Activated CD4-positive, alpha-beta T cell treated with anti-CD3 and anti-CD28 coated beads, Interleukin-2, amount 50 U/mL, for 4 hours (primary cell): ENCODE data around the gene PARP6.
A peak's percentile ranks its signal among the peaks of the same experiment; 100 is the strongest.

Experiments used
- DNase-seq, 2 experiments: peaks; one replicate each; pipeline ENCODE4 v3.0.0-alpha.2; 2020

PARP6 gene

GRCh38 chr15:72230197-72231065 lies 41.9 kb downstream of the PARP6 start:
- DNase-seq = peak; percentile 69 to 81

- DNase-seq = no peak
These were observed 42.5 kb downstream of the PARP6 start for GRCh38 chr15:72229947-72230196.

GRCh38 chr15:72229076-72229946 lies 43.0 kb downstream of the PARP6 start:
- DNase-seq = peak; percentile 33 to 48

- DNase-seq = peak; percentile 10 to 17
These were observed 44.6 kb downstream of the PARP6 start for GRCh38 chr15:72227720-72228119.

- DNase-seq = peak; percentile 15 to 36
These were observed 45.2 kb downstream of the PARP6 start for GRCh38 chr15:72227192-72227586.

GRCh38 chr15:72223278-72223677 lies 49.1 kb downstream of the PARP6 start:
- no peak for DNase-seq

- no peak for DNase-seq
These were observed 50.0 kb downstream of the PARP6 start for GRCh38 chr15:72222393-72222792.

GRCh38 chr15:72220687-72221086 lies 51.7 kb downstream of the PARP6 start:
- no peak for DNase-seq

- no peak for DNase-seq
These were observed 55.1 kb downstream of the PARP6 start for GRCh38 chr15:72217216-72217615.

GRCh38 chr15:72216079-72216478 lies 56.3 kb downstream of the PARP6 start:
- DNase-seq = no peak

- DNase-seq = no peak
These were observed 64.7 kb downstream of the PARP6 start for GRCh38 chr15:72207558-72208085.

- no peak for DNase-seq
These were observed 65.7 kb downstream of the PARP6 start for GRCh38 chr15:72206677-72207000.

- DNase-seq = no peak
These were observed 66.3 kb downstream of the PARP6 start for GRCh38 chr15:72205896-72206676.

- no peak for DNase-seq
These were observed 67.1 kb downstream of the PARP6 start for GRCh38 chr15:72205273-72205672.

- DNase-seq = no peak
These were observed 68.9 kb downstream of the PARP6 start for GRCh38 chr15:72203507-72203837.

- no peak for DNase-seq
These were observed 69.4 kb downstream of the PARP6 start for GRCh38 chr15:72202801-72203506.

- DNase-seq = no peak
These were observed 70.1 kb downstream of the PARP6 start for GRCh38 chr15:72202302-72202701.

GRCh38 chr15:72201391-72201921 lies 70.9 kb downstream of the PARP6 start:
- no peak for DNase-seq

- DNase-seq = no peak
These were observed 71.7 kb downstream of the PARP6 start for GRCh38 chr15:72200395-72201237.

GRCh38 chr15:72199721-72200212 lies 72.6 kb downstream of the PARP6 start:
- peak; percentile 62 to 70 for DNase-seq

GRCh38 chr15:72199205-72199515 lies 73.2 kb downstream of the PARP6 start:
- DNase-seq = no peak
